ENCODE results near the gene HSPB7. TPM values are rescaled to one million over a fixed set of nuclear protein-coding genes. Genes with fewer than 3 reads are reported as not detected.
A peak's percentile ranks its signal among the peaks of the same experiment; 100 is the strongest.

The HSPB7 gene
- total and polyA plus RNA-seq, 2 donors (not counting 1 experiment from before 2014, with no cell fraction given): 4.5 to 10.1 TPM

GRCh38 chr1:16050328-16050727 lies 32.5 kb upstream of the HSPB7 start:
- H3K27me3 ChIP-seq (ENCODE audit: control insufficient read depth, insufficient read depth, low read length): no peaks in the 10 kb centered on the region
- no peak overlapping the region for H3K27ac ChIP-seq (ENCODE audit: insufficient read depth, low read length)
- H3K4me2 ChIP-seq (ENCODE audit: extremely low read depth, insufficient read depth, low read length): no peak overlapping the region
- TF ChIP-seq CTCF (conservative IDR thresholded peaks at IDR 0.05 in 1 of 2, IDR thresholded peaks at IDR 0.05 in 1 of 2; ENCODE audit: low read depth in 1 of 2, low read length in 2 of 2) (no peak), EZH2 (IDR thresholded peaks at IDR 0.05; ENCODE audit: low read length, missing control alignments) (no peak)
- no peaks in the 10 kb centered on the region for H3K9me3 ChIP-seq (ENCODE audit: control insufficient read depth, insufficient read depth, low read depth, low read length)
- DNase-seq (ENCODE audit: low read depth in 2 of 2): no peak
- H3K9ac ChIP-seq (ENCODE audit: insufficient read depth, low read length): no peak overlapping the region
- H4K20me1 ChIP-seq (ENCODE audit: control insufficient read depth, extremely low read depth, insufficient read depth, low read length): no peaks in the 10 kb centered on the region
- H3K36me3 ChIP-seq (ENCODE audit: control insufficient read depth, insufficient read depth, low read length): no peaks in the 10 kb centered on the region
- no peaks in the 10 kb centered on the region for H3K79me2 ChIP-seq (ENCODE audit: control insufficient read depth, insufficient read depth, low read length)
- H3K4me1 ChIP-seq (ENCODE audit: control insufficient read depth, extremely low read depth, insufficient read depth, low read length): no peaks in the 10 kb centered on the region
- no peak overlapping the region for H2AFZ ChIP-seq (ENCODE audit: low read length)
- no peak overlapping the region for H3K4me3 ChIP-seq (replicated peaks in 1 of 4; ENCODE audit: control extremely low read depth in 1 of 4, insufficient read depth in 1 of 4, low read depth in 3 of 4, low read length in 4 of 4)

- H3K27me3 ChIP-seq (ENCODE audit: control insufficient read depth, insufficient read depth, low read length): no peaks in the 10 kb centered on the region
- H3K9me3 ChIP-seq (ENCODE audit: control insufficient read depth, insufficient read depth, low read depth, low read length): no peaks in the 10 kb centered on the region
- no peak for TF ChIP-seq CTCF (conservative IDR thresholded peaks at IDR 0.05 in 1 of 2, IDR thresholded peaks at IDR 0.05 in 1 of 2; ENCODE audit: low read depth in 1 of 2, low read length in 2 of 2)
- no peak for TF ChIP-seq EZH2 (IDR thresholded peaks at IDR 0.05; ENCODE audit: low read length, missing control alignments)
- no peaks in the 10 kb centered on the region for H3K4me1 ChIP-seq (ENCODE audit: control insufficient read depth, extremely low read depth, insufficient read depth, low read length)
- peak; percentile 46 to 49 for DNase-seq (ENCODE audit: low read depth in 2 of 2)
- peak overlapping the region; percentile 75 for H3K4me2 ChIP-seq (ENCODE audit: extremely low read depth, insufficient read depth, low read length)
- H4K20me1 ChIP-seq (ENCODE audit: control insufficient read depth, extremely low read depth, insufficient read depth, low read length): no peaks in the 10 kb centered on the region
- H3K9ac ChIP-seq (ENCODE audit: insufficient read depth, low read length): peak overlapping the region; percentile 13
- H3K36me3 ChIP-seq (ENCODE audit: control insufficient read depth, insufficient read depth, low read length): no peaks in the 10 kb centered on the region
- H2AFZ ChIP-seq (ENCODE audit: low read length): peak overlapping the region; percentile 20
- peak overlapping the region in 2 of 4 experiments; percentile 46 to 52 for H3K4me3 ChIP-seq (replicated peaks in 1 of 4; ENCODE audit: control extremely low read depth in 1 of 4, insufficient read depth in 1 of 4, low read depth in 3 of 4, low read length in 4 of 4)
- H3K79me2 ChIP-seq (ENCODE audit: control insufficient read depth, insufficient read depth, low read length): no peaks in the 10 kb centered on the region
- H3K27ac ChIP-seq (ENCODE audit: insufficient read depth, low read length): no peak overlapping the region
Measured at GRCh38 chr1:16048573-16049189, 30.8 kb upstream of the HSPB7 start.

- DNase-seq (ENCODE audit: low read depth in 2 of 2): no peak
- H4K20me1 ChIP-seq (ENCODE audit: control insufficient read depth, extremely low read depth, insufficient read depth, low read length): no peaks in the 10 kb centered on the region
- H3K9ac ChIP-seq (ENCODE audit: insufficient read depth, low read length): no peak overlapping the region
- H3K4me2 ChIP-seq (ENCODE audit: extremely low read depth, insufficient read depth, low read length): no peak overlapping the region
- H3K9me3 ChIP-seq (ENCODE audit: control insufficient read depth, insufficient read depth, low read depth, low read length): no peaks in the 10 kb centered on the region
- H3K4me3 ChIP-seq (replicated peaks in 1 of 4; ENCODE audit: control extremely low read depth in 1 of 4, insufficient read depth in 1 of 4, low read depth in 3 of 4, low read length in 4 of 4): no peak overlapping the region
- no peak overlapping the region for H2AFZ ChIP-seq (ENCODE audit: low read length)
- no peak overlapping the region for H3K27ac ChIP-seq (ENCODE audit: insufficient read depth, low read length)
- TF ChIP-seq EZH2 (IDR thresholded peaks at IDR 0.05; ENCODE audit: low read length, missing control alignments) (no peak), CTCF (conservative IDR thresholded peaks at IDR 0.05 in 1 of 2, IDR thresholded peaks at IDR 0.05 in 1 of 2; ENCODE audit: low read depth in 1 of 2, low read length in 2 of 2) (no peak)
- no peaks in the 10 kb centered on the region for H3K36me3 ChIP-seq (ENCODE audit: control insufficient read depth, insufficient read depth, low read length)
- H3K4me1 ChIP-seq (ENCODE audit: control insufficient read depth, extremely low read depth, insufficient read depth, low read length): no peaks in the 10 kb centered on the region
- no peaks in the 10 kb centered on the region for H3K79me2 ChIP-seq (ENCODE audit: control insufficient read depth, insufficient read depth, low read length)
- no peaks in the 10 kb centered on the region for H3K27me3 ChIP-seq (ENCODE audit: control insufficient read depth, insufficient read depth, low read length)
Measured at GRCh38 chr1:16047791-16048475, 30.1 kb upstream of the HSPB7 start.

Measured in fibroblast of lung (primary cell).